ENCODE measurements around the gene S100A14. TPM values are rescaled to one million over a fixed set of nuclear protein-coding genes. Genes with fewer than 3 reads are reported as not detected.

S100A14 gene
- total RNA-seq, 1 experiment from 2014 or later, result 332 TPM

DNA sequence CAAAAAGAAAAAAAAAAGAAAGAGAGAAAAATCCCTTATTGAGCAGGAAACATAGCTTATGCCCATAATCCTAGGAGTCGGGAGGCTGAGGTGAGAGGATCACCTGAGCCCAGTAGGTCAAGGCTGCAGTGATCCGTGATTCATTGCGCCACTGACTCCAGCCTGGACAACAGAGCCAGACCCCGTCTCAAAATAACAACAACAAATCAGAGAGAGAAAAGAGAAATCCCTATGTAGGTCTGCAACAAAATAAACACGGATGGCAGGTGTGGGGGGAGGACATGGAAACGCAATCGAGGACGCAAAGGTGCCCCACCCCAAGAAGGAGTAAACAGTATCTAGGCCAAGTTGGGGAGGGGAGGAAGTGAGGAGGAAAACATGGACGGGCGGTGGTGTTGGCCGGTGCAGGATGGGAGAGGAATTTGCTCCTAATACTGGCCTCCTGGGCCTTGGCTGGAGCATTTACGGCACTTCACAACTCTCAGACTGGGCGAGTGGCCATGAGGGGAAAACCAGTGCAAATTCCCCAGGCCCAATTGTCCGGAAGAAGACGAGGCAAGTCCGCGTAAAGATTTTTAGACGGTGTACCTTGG lies 17.1 kb upstream of the S100A14 start:
- Mint-ChIP-seq H3K4me1 (ENCODE audit: insufficient read depth, unreplicated experiment) (peaks cover 32% of the 10 kb centered on the region), H3K27me3 (ENCODE audit: insufficient read depth, unreplicated experiment) (no peaks in the 10 kb centered on the region), H3K27ac (ENCODE audit: low read depth, unreplicated experiment) (peak overlapping the region; percentile 100), H3K9me3 (ENCODE audit: unreplicated experiment) (no peaks in the 10 kb centered on the region), H3K4me3 (ENCODE audit: unreplicated experiment) (peak overlapping the region; percentile 97), H3K36me3 (ENCODE audit: insufficient read depth, unreplicated experiment) (peaks cover 44% of the 10 kb centered on the region)
- TF ChIP-seq, protein P1, sequence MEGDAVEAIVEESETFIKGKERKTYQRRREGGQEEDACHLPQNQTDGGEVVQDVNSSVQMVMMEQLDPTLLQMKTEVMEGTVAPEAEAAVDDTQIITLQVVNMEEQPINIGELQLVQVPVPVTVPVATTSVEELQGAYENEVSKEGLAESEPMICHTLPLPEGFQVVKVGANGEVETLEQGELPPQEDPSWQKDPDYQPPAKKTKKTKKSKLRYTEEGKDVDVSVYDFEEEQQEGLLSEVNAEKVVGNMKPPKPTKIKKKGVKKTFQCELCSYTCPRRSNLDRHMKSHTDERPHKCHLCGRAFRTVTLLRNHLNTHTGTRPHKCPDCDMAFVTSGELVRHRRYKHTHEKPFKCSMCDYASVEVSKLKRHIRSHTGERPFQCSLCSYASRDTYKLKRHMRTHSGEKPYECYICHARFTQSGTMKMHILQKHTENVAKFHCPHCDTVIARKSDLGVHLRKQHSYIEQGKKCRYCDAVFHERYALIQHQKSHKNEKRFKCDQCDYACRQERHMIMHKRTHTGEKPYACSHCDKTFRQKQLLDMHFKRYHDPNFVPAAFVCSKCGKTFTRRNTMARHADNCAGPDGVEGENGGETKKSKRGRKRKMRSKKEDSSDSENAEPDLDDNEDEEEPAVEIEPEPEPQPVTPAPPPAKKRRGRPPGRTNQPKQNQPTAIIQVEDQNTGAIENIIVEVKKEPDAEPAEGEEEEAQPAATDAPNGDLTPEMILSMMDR (IDR thresholded peaks at IDR 0.05; ENCODE audit: unreplicated experiment), result no peak
- intact Hi-C loops (cut with micrococcal nuclease), result no loop called here
- POLR2A ChIA-PET, result interaction anchor here (0.7 to 46.1 kb wide), 33 partner anchors 13 to 1217 kb away, joined by 3 to 1272 read pairs (median 8); partner anchors contain the start of genes CRTC2, ILF2, INTS3 and JTB
- BruUV-seq (replicated peaks), result no TSS peak
- no peak for DNase-seq (ENCODE audit: unreplicated experiment)
- CTCF ChIA-PET, result interaction anchor here (0.6 to 2.7 kb wide), 12 partner anchors 11 to 138 kb away, joined by 3 to 28 read pairs (median 4); partner anchors contain the start of gene S100A16

DNA sequence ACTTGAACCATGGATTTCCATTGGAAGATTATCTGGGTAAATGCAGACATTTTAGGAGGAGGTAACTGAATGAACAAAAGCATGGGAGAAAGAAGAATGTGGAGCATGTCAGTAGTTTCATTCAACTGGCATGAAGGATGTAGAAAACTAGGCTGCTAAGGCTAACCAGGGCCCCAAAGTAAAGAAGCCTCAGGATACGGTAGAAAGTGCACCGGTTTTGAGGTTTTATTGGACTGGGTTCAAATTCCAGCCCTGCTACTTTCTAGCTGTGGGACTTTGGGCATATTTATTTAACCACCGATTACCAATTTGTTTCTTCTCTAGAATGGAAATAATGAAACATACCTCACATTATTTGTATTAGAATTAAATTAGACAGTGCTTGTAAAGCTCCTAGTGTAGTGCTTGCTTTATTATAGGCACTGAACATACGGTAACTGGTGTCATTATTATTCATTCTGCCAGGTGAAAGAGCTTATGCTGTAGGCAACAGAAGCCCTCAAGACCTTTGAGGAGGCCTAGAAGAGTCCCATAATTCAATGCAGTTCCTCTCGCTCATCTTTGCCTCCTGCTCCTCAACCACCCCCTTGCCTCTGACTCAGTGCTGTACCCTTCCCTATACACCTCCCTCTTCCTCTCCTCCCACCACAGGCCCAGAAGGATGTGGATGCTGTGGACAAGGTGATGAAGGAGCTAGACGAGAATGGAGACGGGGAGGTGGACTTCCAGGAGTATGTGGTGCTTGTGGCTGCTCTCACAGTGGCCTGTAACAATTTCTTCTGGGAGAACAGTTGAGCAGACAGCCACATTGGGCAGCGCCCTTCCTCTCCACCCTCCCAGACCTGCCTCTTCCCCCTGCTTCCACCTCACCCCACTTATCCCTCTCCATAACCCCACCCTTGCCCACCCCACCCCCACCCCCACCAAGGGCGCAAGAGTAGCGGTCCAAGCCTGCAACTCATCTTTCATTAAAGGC lies 15.2 kb upstream of the S100A14 start:
- H3K36me3 Mint-ChIP-seq (ENCODE audit: insufficient read depth, unreplicated experiment), result peaks cover 32% of the 10 kb centered on the region
- no peak for DNase-seq (ENCODE audit: unreplicated experiment)
- POLR2A ChIA-PET, result interaction anchor here (0.6 to 46.1 kb wide), 3 partner anchors 16 to 126 kb away, joined by 4 to 1272 read pairs (median 9); partner anchors contain the start of genes S100A1, S100A13, S100A14 and S100A16
- TF ChIP-seq, protein P1 (IDR thresholded peaks at IDR 0.05; ENCODE audit: unreplicated experiment), result no peak
- no peaks in the 10 kb centered on the region for H3K27me3 Mint-ChIP-seq (ENCODE audit: insufficient read depth, unreplicated experiment)
- no peak overlapping the region for H3K4me3 Mint-ChIP-seq (ENCODE audit: unreplicated experiment)
- CTCF ChIA-PET, result interaction anchor here (0.5 to 9.3 kb wide), 8 partner anchors 16 to 138 kb away, joined by 3 to 195 read pairs (median 4); partner anchors contain the start of genes S100A14 and S100A16
- H3K9me3 Mint-ChIP-seq (ENCODE audit: unreplicated experiment), result no peaks in the 10 kb centered on the region
- BruUV-seq (replicated peaks), result no TSS peak
- no peak overlapping the region for H3K27ac Mint-ChIP-seq (ENCODE audit: low read depth, unreplicated experiment)
- intact Hi-C loops (cut with micrococcal nuclease), result no loop called here
- H3K4me1 Mint-ChIP-seq (ENCODE audit: insufficient read depth, unreplicated experiment), result peaks cover 33% of the 10 kb centered on the region

DNA sequence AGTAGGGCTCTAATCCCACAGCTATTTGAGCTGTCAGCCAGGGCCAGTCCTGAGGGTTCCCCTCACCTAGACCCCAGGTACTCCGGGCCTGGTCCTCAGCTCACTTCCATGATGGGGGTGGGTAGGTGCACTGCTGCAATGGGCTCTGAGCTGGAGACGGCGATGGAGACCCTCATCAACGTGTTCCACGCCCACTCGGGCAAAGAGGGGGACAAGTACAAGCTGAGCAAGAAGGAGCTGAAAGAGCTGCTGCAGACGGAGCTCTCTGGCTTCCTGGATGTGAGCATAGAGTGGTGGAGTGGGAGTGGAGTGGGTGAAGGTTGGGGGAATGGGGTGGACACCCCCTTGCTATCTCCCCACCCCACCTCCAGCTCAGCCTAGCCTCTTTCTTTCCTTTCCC lies 14.3 kb upstream of the S100A14 start:
- ChIA-PET CTCF (interaction anchor here (0.5 to 9.3 kb wide), 7 partner anchors 15 to 139 kb away, joined by 3 to 195 read pairs (median 5); partner anchors contain the start of genes S100A14 and S100A16), POLR2A (interaction anchor here (0.6 to 46.1 kb wide), 4 partner anchors 15 to 127 kb away, joined by 3 to 1272 read pairs (median 6); partner anchors contain the start of genes S100A1, S100A13, S100A14 and S100A16)
- no peak for DNase-seq (ENCODE audit: unreplicated experiment)
- peaks cover 37% of the 10 kb centered on the region for H3K4me1 Mint-ChIP-seq (ENCODE audit: insufficient read depth, unreplicated experiment)
- no peaks in the 10 kb centered on the region for H3K27me3 Mint-ChIP-seq (ENCODE audit: insufficient read depth, unreplicated experiment)
- H3K36me3 Mint-ChIP-seq (ENCODE audit: insufficient read depth, unreplicated experiment), result peaks cover 22% of the 10 kb centered on the region
- H3K9me3 Mint-ChIP-seq (ENCODE audit: unreplicated experiment), result no peaks in the 10 kb centered on the region
- intact Hi-C loops (cut with micrococcal nuclease), result no loop called here
- H3K4me3 Mint-ChIP-seq (ENCODE audit: unreplicated experiment), result no peak overlapping the region
- TF ChIP-seq, protein P1 (IDR thresholded peaks at IDR 0.05; ENCODE audit: unreplicated experiment), result no peak
- BruUV-seq (replicated peaks), result no TSS peak
- H3K27ac Mint-ChIP-seq (ENCODE audit: low read depth, unreplicated experiment), result no peak overlapping the region
